Kidney (tissue), 14 donors: ENCODE data around the gene CRIM1. TPM values are rescaled to one million over a fixed set of nuclear protein-coding genes. Genes with fewer than 3 reads are reported as not detected.

ENCODE experiments used
- DNase-seq, 5 donors: peaks; one replicate each; pipeline ENCODE4 v3.0.0-alpha.2; 2013 to 2020
- FAIRE-seq: peaks from 2 replicates; lab custom pipeline; 2012; peaks lifted over from hg19 to GRCh38; lab: Jason Lieb, UNC
- H3K27ac ChIP-seq, 2 donors: one replicate each; pipeline ENCODE4 v1.7.0; 2013; ENCODE audit warnings: low read depth in 2 of 2, low read length in 2 of 2, inconsistent platforms in 1 of 2
- H3K27me3 ChIP-seq: one replicate; pipeline ENCODE4 v1.7.1; 2013; ENCODE audit warnings: low read length, inconsistent platforms; ENCODE audit not compliant: control insufficient read depth, insufficient read depth
- H3K36me3 ChIP-seq, 3 donors: one replicate each; pipeline versions ENCODE4 v1.7.0 to v1.7.1; 2013; ENCODE audit warnings: low read length in 3 of 3, control low read depth in 1 of 3, inconsistent platforms in 1 of 3; ENCODE audit not compliant: insufficient read depth in 3 of 3, control insufficient read depth in 2 of 3
- H3K4me1 ChIP-seq, 3 donors: one replicate each; pipeline versions ENCODE4 v1.7.0 to v1.7.1; 2013; ENCODE audit warnings: low read length in 3 of 3, inconsistent platforms in 1 of 3, low read depth in 1 of 3; ENCODE audit not compliant: control insufficient read depth in 2 of 3, insufficient read depth in 2 of 3
- H3K4me3 ChIP-seq, 3 donors: one replicate each; pipeline versions ENCODE4 v1.7.0 to v1.8.1; 2013; ENCODE audit warnings: low read length in 3 of 3, control low read depth in 1 of 3, inconsistent platforms in 1 of 3
- H3K9ac ChIP-seq, 3 donors: one replicate each; pipeline versions ENCODE4 v1.7.0 to v1.7.1; 2013; ENCODE audit warnings: low read length in 3 of 3, control low read depth in 1 of 3, inconsistent platforms in 1 of 3
- H3K9me3 ChIP-seq, 3 donors: one replicate each; pipeline versions ENCODE4 v1.7.0 to v1.7.1; 2013; ENCODE audit warnings: low read length in 3 of 3, control low read depth in 1 of 3, inconsistent platforms in 1 of 3; ENCODE audit not compliant: control insufficient read depth in 2 of 3, insufficient read depth in 1 of 3
- intact Hi-C: fragments of 100-400 bp; cut with DNase I; formaldehyde crosslinking; loops from one replicate; pipeline ENCODE4 v1.11.1; 2022
- polyA plus RNA-seq: library from polyadenylated mRNA; stranded (reverse); fragments of 350-450 nt; fragmentation: Illumina TruSeq; extraction: RNeasy Lipid Tissue Mini Kit (QIAGEN cat#74804); gene quantifications from one replicate; pipeline ENCODE4 v1.2.3, GENCODE V29; 2014; ENCODE audit warnings: low read depth, low replicate concordance; ENCODE audit not compliant: insufficient read depth
- total RNA-seq: library from RNA; stranded (reverse); fragmentation: NEBNext Ultra II Directional; extraction: Animal tissue kit (Norgen Biotek cat#: 25700); gene quantifications from one replicate; pipeline ENCODE4 v1.2.1, GENCODE V29; 2021
- TF ChIP-seq, protein P1 (sequence below): IDR thresholded peaks from 3 replicates; pipeline ENCODE4 v1.5.1; 2012; ENCODE audit warnings: mild to moderate bottlenecking, moderate library complexity, borderline replicate concordance; ENCODE audit not compliant: insufficient read depth; ENCODE audit errors: extremely low read depth
- donor health status: control.
- donor health status: control.
- donor health status: control.
- donor health status: control.
- donor health status: control.
- donor health status: DM: yes; HTN: yes; CAD: no.
- donor health status: Normal renal cell carcinoma (clear cell type).

CRIM1 gene
- total and polyA plus RNA-seq, 2 donors from 2014 or later, result 47.2 to 154 TPM

DNA sequence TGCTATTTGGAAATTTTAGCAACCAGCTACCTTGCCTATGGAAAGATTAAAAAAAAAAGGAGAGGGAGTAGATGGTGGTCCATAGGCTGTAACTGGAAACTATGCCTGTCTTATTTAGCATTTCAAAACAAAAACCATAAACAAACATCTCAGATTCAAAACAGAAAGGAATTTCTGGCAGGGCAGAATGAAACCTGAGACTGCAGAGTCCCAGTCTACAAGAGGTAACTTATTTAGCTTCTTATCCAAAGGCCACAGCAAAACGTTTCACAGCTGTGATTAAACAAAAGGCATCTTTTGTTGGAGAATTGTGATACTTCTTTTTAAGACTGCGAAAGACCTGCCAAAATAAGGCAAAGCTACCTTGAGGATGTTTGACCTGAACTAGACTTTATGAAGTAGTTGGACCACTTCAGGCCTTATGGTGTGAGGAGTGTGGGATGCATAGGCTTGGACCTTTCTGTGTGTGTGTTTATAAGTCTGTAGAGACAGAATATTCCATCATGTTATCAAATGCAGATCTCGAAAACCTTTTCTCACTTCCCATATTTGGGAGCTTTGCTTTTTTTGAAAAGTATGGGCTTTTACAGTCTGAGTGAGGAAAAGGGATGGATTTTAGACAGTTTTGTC, 11.0 kb downstream of the CRIM1 start:
- Histone ChIP-seq H3K9ac (no peak overlapping the region), H3K36me3 (no peaks in the 10 kb centered on the region), H3K4me1 (peaks cover 15 to 70% (median 34%) of the 10 kb centered on the region in 3 donors), H3K9me3 (no peaks in the 10 kb centered on the region), H3K27me3 (no peaks in the 10 kb centered on the region), H3K4me3 (no peak overlapping the region), H3K27ac (peak overlapping the region; percentile 35 to 52)
- TF ChIP-seq, protein P1, sequence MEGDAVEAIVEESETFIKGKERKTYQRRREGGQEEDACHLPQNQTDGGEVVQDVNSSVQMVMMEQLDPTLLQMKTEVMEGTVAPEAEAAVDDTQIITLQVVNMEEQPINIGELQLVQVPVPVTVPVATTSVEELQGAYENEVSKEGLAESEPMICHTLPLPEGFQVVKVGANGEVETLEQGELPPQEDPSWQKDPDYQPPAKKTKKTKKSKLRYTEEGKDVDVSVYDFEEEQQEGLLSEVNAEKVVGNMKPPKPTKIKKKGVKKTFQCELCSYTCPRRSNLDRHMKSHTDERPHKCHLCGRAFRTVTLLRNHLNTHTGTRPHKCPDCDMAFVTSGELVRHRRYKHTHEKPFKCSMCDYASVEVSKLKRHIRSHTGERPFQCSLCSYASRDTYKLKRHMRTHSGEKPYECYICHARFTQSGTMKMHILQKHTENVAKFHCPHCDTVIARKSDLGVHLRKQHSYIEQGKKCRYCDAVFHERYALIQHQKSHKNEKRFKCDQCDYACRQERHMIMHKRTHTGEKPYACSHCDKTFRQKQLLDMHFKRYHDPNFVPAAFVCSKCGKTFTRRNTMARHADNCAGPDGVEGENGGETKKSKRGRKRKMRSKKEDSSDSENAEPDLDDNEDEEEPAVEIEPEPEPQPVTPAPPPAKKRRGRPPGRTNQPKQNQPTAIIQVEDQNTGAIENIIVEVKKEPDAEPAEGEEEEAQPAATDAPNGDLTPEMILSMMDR, result no peak
- intact Hi-C loops, result no loop called here
- DNase-seq, result peak in 1 of 5 donors; percentile 68
- FAIRE-seq, result no peak

DNA sequence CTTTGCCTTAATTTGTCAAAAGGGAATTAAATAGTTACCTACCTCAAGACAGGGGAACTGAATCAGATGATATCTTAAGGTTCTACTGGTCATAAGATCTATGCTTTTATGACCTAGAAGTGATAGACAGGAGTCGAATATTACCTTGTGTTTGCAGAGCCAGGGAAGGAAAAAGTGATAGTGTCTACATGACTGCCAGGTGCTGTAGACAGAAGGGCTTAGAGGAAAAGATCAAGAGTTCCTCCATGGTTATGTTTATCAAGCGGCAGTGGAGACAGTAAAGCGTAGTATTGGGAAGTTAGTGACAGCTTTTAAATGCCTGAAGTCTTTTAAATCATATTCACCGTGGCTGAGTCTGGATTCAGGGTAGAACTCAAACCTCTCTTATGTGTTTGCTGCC, 11.9 kb downstream of the CRIM1 start:
- Histone ChIP-seq H3K36me3 (no peaks in the 10 kb centered on the region), H3K27me3 (no peaks in the 10 kb centered on the region), H3K9me3 (no peaks in the 10 kb centered on the region), H3K4me3 (peak overlapping the region in 1 of 3 donors; percentile 51), H3K27ac (no peak overlapping the region), H3K9ac (peak overlapping the region in 1 of 3 donors; percentile 38), H3K4me1 (peaks cover 18 to 75% (median 34%) of the 10 kb centered on the region in 3 donors)
- intact Hi-C loops, result no loop called here
- TF ChIP-seq, protein P1, result no peak
- no peak for FAIRE-seq
- no peak for DNase-seq

DNA sequence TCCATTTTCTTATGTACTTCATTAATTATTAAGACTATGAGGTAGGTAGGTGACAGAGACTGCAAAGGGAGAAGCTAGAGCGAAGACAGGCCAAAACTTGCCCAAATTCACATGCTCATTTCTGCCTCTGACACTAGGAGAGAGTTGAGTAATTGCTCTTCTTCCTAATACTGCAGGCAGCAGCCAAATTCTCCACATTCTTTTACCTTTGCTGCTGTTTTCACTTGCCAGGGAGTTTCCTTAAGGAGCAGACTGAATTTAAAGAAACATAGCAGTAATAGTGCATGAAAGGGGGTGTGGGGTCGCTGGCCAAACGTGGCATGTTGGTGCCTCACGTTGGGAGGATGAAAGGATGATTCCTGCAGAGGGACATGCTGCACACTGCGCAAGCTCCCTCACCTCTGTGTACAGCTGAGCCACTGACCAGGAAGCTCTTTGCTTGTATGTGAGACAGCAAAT, 12.3 kb downstream of the CRIM1 start:
- Histone ChIP-seq H3K9ac (peak overlapping the region in 1 of 3 donors; percentile 38), H3K9me3 (no peaks in the 10 kb centered on the region), H3K4me1 (peaks cover 18 to 78% (median 36%) of the 10 kb centered on the region in 3 donors), H3K36me3 (no peaks in the 10 kb centered on the region), H3K27me3 (no peaks in the 10 kb centered on the region), H3K27ac (peak overlapping the region; percentile 5 to 65), H3K4me3 (peak overlapping the region in 2 of 3 donors; percentile 36 to 51)
- intact Hi-C loops, result no loop called here
- FAIRE-seq (no peak), DNase-seq (no peak)
- TF ChIP-seq, protein P1, result no peak
